ENCODE data around the gene MAPT.

DNA sequence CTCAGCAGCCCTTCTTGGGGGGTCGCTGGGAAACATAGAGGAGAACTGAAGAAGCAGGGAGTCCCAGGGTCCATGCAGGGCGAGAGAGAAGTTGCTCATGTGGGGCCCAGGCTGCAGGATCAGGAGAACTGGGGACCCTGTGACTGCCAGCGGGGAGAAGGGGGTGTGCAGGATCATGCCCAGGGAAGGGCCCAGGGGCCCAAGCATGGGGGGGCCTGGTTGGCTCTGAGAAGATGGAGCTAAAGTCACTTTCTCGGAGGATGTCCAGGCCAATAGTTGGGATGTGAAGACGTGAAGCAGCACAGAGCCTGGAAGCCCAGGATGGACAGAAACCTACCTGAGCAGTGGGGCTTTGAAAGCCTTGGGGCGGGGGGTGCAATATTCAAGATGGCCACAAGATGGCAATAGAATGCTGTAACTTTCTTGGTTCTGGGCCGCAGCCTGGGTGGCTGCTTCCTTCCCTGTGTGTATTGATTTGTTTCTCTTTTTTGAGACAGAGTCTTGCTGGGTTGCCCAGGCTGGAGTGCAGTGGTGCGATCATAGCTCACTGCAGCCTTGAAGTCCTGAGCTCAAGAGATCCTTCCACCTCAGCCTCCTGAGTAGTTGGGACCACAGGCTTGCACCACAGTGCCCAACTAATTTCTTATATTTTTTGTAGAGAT is 108.1 kb downstream of the MAPT start:
- TF ChIP-seq, protein P1, sequence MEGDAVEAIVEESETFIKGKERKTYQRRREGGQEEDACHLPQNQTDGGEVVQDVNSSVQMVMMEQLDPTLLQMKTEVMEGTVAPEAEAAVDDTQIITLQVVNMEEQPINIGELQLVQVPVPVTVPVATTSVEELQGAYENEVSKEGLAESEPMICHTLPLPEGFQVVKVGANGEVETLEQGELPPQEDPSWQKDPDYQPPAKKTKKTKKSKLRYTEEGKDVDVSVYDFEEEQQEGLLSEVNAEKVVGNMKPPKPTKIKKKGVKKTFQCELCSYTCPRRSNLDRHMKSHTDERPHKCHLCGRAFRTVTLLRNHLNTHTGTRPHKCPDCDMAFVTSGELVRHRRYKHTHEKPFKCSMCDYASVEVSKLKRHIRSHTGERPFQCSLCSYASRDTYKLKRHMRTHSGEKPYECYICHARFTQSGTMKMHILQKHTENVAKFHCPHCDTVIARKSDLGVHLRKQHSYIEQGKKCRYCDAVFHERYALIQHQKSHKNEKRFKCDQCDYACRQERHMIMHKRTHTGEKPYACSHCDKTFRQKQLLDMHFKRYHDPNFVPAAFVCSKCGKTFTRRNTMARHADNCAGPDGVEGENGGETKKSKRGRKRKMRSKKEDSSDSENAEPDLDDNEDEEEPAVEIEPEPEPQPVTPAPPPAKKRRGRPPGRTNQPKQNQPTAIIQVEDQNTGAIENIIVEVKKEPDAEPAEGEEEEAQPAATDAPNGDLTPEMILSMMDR (IDR thresholded peaks at IDR 0.05): peak; percentile 93 to 100 (median 96)
- TF ChIP-seq POLR2A (IDR thresholded peaks at IDR 0.05): no peak
- TF ChIP-seq EP300 (IDR thresholded peaks at IDR 0.05): no peak
- TF ChIP-seq POLR2AphosphoS5 (IDR thresholded peaks at IDR 0.05): no peak
